Activated CD4-positive, alpha-beta memory T cell treated with anti-CD3 and anti-CD28 coated beads for 36 hours (primary cell): ENCODE measurements around the gene EFCAB12. TPM values are rescaled to one million over a fixed set of nuclear protein-coding genes. Genes with fewer than 3 reads are reported as not detected.

Experiments used
- CTCF ChIA-PET: fragments of 350-600 bp; sonication (Branson Sonifier 250); formaldehyde crosslinking; loops from one replicate; lab custom pipeline; 2021; ENCODE audit warnings: antibody characterized with exemption, inconsistent platforms; lab: Charles Lee
- POLR2A ChIA-PET: fragments of 350-600 bp; sonication (Branson Sonifier 250); formaldehyde crosslinking; loops from one replicate; lab custom pipeline; 2021; ENCODE audit warnings: antibody characterized with exemption; lab: Charles Lee
- DNase-seq: peaks from one replicate; pipeline ENCODE4 v3.0.0-alpha.2; 2020
- H3K27ac Mint-ChIP-seq: one replicate; pipeline ENCODE4 v1.8.0; 2021; ENCODE audit warnings: mixed read lengths
- H3K27me3 Mint-ChIP-seq: one replicate; pipeline ENCODE4 v1.8.0; 2021; ENCODE audit warnings: mixed read lengths
- H3K36me3 Mint-ChIP-seq: one replicate; pipeline ENCODE4 v1.8.0; 2021; ENCODE audit warnings: mixed read lengths
- H3K4me1 Mint-ChIP-seq: one replicate; pipeline ENCODE4 v1.8.0; 2021; ENCODE audit warnings: low read depth, mixed read lengths
- H3K4me3 Mint-ChIP-seq: one replicate; pipeline ENCODE4 v1.8.0; 2021; ENCODE audit warnings: mild to moderate bottlenecking, mixed read lengths
- H3K9me3 Mint-ChIP-seq: one replicate; pipeline ENCODE4 v1.8.0; 2021; ENCODE audit warnings: mixed read lengths
- intact Hi-C: fragments of 100-400 bp; cut with micrococcal nuclease; formaldehyde crosslinking; loops from one replicate; pipeline ENCODE4 v1.15.1; 2023
- total RNA-seq, 2 experiments: library from RNA; stranded (reverse); gene quantifications; one replicate each; pipeline ENCODE4 v1.2.3, GENCODE V29; 2021

Gene EFCAB12
- total RNA-seq, 2 experiments from 2014 or later, result 0.31 to 0.45 TPM

DNA sequence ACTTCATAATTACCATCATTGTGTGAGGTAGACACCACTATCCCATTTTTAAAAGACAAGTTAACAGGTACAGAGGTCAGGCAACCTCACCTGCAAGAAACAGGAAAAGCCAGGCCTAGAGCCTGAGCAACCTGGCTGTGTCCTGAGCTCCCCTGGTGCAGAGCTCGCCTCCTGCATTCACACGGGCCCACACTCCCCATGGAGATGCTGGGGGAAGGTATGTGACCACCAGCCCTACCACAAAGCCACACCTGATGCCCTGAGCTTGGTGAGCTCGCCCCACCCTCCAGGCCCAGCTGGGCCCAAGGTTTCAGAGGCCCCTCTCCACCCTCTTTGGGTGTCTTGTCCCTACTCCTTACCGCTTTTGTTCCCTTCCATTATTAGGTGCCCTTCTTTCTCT lies 1.2 kb upstream of the EFCAB12 start:
- DNase-seq, result no peak
- POLR2A ChIA-PET, result interaction anchor here (1.3 to 4.1 kb wide), 2 partner anchors 10 to 192 kb away, joined by 4 to 30 read pairs; partner anchors contain the start of genes IFT122 and MBD4
- CTCF ChIA-PET, result no interaction called here
- peak overlapping the region; percentile 72 for H3K27ac Mint-ChIP-seq
- intact Hi-C loops, result no loop called here
- H3K27me3 Mint-ChIP-seq, result no peaks in the 10 kb centered on the region
- H3K4me1 Mint-ChIP-seq, result peaks cover 33% of the 10 kb centered on the region
- no peaks in the 10 kb centered on the region for H3K9me3 Mint-ChIP-seq
- H3K4me3 Mint-ChIP-seq, result no peak overlapping the region
- H3K36me3 Mint-ChIP-seq, result peaks cover 25% of the 10 kb centered on the region

DNA sequence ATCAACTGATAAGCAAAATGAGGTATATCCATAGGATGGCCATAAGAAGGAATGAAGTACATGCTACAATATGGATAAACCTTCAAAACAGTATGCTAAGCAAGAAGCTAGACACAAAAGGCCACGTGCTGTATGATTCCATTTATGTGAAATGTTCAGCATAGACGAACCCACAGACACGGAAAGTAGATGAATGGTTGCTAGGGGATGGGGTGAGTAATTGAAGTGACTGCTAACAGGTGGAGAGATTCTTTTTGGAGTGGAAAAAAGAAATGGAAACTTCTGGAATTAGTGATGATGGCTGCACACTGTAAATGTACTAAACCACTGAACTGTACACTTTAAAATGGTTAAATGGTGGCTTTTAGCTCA lies 630 bp upstream of the EFCAB12 start:
- Mint-ChIP-seq H3K27me3 (no peaks in the 10 kb centered on the region), H3K36me3 (peaks cover 21% of the 10 kb centered on the region), H3K4me3 (no peak overlapping the region), H3K27ac (peak overlapping the region; percentile 72), H3K4me1 (peaks cover 35% of the 10 kb centered on the region), H3K9me3 (no peaks in the 10 kb centered on the region)
- intact Hi-C loops, result no loop called here
- POLR2A ChIA-PET, result interaction anchor here (1.3 to 4.1 kb wide), 2 partner anchors 11 to 191 kb away, joined by 4 to 30 read pairs; partner anchors contain the start of genes IFT122 and MBD4
- DNase-seq, result peak; percentile 18
- CTCF ChIA-PET, result no interaction called here

DNA sequence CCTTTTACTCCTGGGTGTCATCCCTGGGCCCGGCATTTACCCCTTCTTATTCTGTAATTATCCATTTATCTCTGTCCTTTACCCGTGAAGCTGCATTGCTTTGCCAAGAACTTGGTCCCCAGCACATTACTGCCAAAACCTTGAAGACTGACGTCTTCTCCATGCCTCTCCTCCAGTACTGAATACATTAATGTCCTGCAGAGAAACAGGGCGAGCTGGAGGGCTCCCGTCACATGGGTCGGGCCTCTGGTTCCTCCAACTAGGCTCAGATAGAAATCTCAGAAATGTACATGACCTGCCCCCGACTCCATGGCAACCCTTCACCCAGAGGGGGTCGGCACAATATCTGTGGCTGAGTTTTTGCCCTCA lies 445 bp downstream of the EFCAB12 start:
- intact Hi-C loops, result loop anchor here (1.0 kb wide), 2 partner anchors 12 to 29 kb away; partner anchors contain the start of gene IFT122

DNA sequence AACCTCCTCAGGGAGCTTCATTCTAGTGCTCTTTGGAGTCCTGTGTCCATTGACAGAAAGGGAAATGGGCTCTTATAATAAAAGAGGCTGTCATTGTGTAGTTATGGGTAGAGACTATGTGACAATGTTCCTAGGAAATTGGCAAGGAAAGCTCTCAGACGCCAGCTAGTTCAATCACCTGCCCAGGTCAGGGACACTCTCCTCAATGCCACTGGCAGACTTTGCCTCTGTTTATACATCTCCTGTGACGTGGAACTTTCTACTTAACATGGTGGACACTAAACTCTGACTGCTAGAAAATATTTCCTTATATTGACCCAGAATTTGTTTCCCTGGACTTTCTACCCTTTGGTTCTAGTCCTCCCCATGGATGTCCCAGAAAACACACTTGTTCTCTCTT lies 2.8 kb downstream of the EFCAB12 start:
- DNase-seq, result no peak

More for the DNA sequence above, 445 bp downstream of the EFCAB12 start:
- Mint-ChIP-seq H3K27ac (no peak overlapping the region), H3K4me1 (peaks cover 38% of the 10 kb centered on the region), H3K36me3 (peaks cover 16% of the 10 kb centered on the region), H3K4me3 (peak overlapping the region; percentile 59), H3K27me3 (no peaks in the 10 kb centered on the region), H3K9me3 (no peaks in the 10 kb centered on the region)
- no peak for DNase-seq
- ChIA-PET CTCF (interaction anchor here (1.2 to 1.4 kb wide), 2 partner anchors 12 to 28 kb away, joined by 3 to 4 read pairs; partner anchors contain the start of genes IFT122 and MBD4), POLR2A (interaction anchor here (4.1 kb wide), 1 partner anchor 12 kb away, joined by 30 read pairs; the partner anchor contains the start of genes IFT122 and MBD4)

DNA sequence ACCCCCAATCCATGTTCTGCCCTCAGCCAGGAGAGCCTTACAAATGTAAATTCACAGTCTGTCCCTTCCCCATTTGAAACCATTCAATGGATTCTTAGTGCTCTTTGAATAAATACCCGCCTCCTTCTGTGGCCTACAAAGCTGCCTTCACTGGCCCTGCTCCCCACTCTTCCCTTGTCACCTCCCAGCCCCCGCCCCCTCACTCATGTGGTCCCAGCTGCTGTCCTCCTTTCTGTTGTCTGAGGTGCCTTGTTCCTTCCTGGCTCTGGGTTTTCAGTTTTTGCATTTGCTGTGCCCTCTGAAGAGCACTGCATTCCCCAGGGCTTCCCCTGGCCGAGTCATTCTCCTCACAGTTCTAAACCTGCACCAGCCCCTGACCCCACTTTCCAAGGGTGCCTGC lies 3.2 kb downstream of the EFCAB12 start:
- no peak for DNase-seq
- ChIA-PET CTCF (interaction anchor here (1.3 kb wide), 1 partner anchor 26 kb away, joined by 3 read pairs; no protein-coding TSS in a partner anchor), POLR2A (interaction anchor here (1.1 kb wide), 1 partner anchor 15 kb away, joined by 3 read pairs; the partner anchor contains the start of genes IFT122 and MBD4)
- Mint-ChIP-seq H3K27me3 (no peaks in the 10 kb centered on the region), H3K4me1 (peaks cover 38% of the 10 kb centered on the region), H3K4me3 (no peak overlapping the region), H3K9me3 (no peaks in the 10 kb centered on the region), H3K36me3 (peaks cover 4% of the 10 kb centered on the region), H3K27ac (no peak overlapping the region)
- intact Hi-C loops, result no loop called here

More for the DNA sequence above, 2.8 kb downstream of the EFCAB12 start:
- Mint-ChIP-seq H3K36me3 (peaks cover 6% of the 10 kb centered on the region), H3K9me3 (no peaks in the 10 kb centered on the region), H3K4me3 (no peak overlapping the region), H3K4me1 (peaks cover 38% of the 10 kb centered on the region), H3K27me3 (no peaks in the 10 kb centered on the region), H3K27ac (no peak overlapping the region)
- POLR2A ChIA-PET, result interaction anchor here (1.1 kb wide), 1 partner anchor 14 kb away, joined by 3 read pairs; the partner anchor contains the start of genes IFT122 and MBD4
- intact Hi-C loops, result no loop called here
- CTCF ChIA-PET, result interaction anchor here (0.6 to 1.3 kb wide), 2 partner anchors 26 to 288 kb away, joined by 3 read pairs; no protein-coding TSS in a partner anchor

DNA sequence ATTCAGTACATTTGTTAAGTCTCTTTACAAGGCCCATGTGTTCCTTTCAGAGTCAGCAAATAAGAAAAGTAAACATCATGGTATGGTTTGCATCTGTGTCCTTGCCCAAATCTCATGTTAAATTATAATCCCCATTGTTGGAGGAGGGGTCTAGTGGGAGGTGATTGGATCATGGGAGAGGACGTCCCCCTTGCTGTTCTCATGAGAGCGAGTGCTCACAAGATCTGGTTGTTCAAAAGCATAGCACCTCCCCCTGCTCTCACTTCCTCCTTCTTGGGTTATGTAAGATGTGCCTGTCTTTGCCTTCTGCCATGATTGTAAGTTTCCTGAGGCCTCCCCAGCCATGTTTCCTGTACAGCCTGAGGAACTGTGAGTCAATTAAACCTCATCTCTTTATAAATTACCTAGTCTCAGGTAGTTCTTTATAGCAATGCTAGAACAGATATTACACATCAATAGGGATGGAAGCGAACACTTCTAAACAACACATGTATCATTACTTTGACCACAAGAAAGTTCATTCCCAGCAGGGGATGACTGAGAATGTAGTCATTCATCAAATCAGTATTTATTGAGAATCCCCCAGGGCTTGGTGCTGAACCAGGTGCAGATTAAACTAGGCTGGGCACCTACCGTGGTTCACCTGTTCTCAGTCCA lies 4.1 kb downstream of the EFCAB12 start:
- no peaks in the 10 kb centered on the region for H3K9me3 Mint-ChIP-seq
- peaks cover 36% of the 10 kb centered on the region for H3K4me1 Mint-ChIP-seq
- ChIA-PET CTCF (no interaction called here), POLR2A (no interaction called here)
- H3K36me3 Mint-ChIP-seq, result peaks cover 4% of the 10 kb centered on the region
- H3K27me3 Mint-ChIP-seq, result no peaks in the 10 kb centered on the region
- intact Hi-C loops, result no loop called here
- DNase-seq, result peak; percentile 28
- no peak overlapping the region for H3K27ac Mint-ChIP-seq
- H3K4me3 Mint-ChIP-seq, result no peak overlapping the region

DNA sequence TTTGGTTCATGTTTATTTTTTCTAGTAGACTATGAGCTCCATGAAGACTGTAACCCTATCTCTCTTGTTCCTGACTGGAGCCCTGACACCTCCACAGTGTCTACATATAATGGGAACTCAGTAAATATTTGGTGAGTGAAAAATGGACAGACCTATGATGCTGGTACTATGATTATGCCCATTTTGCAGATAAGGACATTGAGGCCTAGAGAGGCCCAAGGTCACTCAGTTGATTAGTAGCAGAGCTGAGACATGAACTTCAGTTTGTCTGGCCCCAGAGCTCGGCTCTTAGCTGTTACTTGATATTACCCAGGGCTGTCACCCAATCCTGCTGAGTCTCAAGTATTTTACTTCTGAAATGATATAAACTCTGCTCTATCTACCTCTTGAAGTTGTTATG lies 5.5 kb downstream of the EFCAB12 start:
- ChIA-PET POLR2A (interaction anchor here (0.6 kb wide), 1 partner anchor 16 kb away, joined by 3 read pairs; no protein-coding TSS in a partner anchor), CTCF (interaction anchor here (1.0 to 1.2 kb wide), 2 partner anchors 39 to 67 kb away, joined by 3 to 4 read pairs; no protein-coding TSS in a partner anchor)
- Mint-ChIP-seq H3K4me3 (no peak overlapping the region), H3K9me3 (no peaks in the 10 kb centered on the region), H3K27me3 (no peaks in the 10 kb centered on the region), H3K4me1 (peaks cover 22% of the 10 kb centered on the region), H3K27ac (no peak overlapping the region), H3K36me3 (no peaks in the 10 kb centered on the region)
- intact Hi-C loops, result no loop called here
- DNase-seq, result no peak

DNA sequence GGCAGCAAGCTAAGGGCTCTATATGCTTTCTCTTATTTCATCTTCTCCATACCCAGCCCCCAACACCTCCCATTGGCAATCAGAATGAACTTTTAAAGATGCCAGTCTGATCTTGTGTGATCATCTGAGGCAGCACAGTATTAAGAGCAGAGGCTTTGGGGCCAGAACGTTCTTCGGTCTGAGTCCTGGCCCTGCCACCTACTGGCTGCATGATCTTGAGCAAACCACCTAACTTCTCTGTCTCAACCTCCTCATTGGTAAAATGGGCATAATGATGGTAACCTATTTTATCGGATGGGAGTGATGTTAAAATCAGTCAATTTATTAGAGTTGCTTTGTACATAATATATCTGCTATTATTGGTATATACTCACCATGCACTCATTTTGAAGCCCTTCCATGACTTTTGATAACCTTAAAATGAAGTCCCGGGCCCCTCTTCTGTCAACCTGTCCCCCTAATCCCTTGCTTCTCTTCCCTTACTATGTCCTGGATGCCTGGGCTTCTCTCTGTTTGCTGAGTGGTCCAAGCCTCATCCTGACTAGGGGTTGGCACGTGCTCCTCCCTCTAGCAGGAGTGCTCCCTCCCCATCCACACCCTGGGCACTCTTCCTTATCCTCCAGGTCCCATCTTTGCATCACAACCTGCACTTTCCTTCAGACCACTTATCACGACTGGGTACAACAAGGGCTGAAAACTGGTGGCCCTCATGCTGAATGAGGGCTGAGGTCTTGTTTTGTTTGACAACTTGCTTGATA lies 6.3 kb downstream of the EFCAB12 start:
- Mint-ChIP-seq H3K4me3 (no peak overlapping the region), H3K27ac (no peak overlapping the region), H3K9me3 (no peaks in the 10 kb centered on the region), H3K27me3 (no peaks in the 10 kb centered on the region), H3K36me3 (no peaks in the 10 kb centered on the region), H3K4me1 (peaks cover 18% of the 10 kb centered on the region)
- ChIA-PET POLR2A (interaction anchor here (0.6 kb wide), 1 partner anchor 17 kb away, joined by 3 read pairs; no protein-coding TSS in a partner anchor), CTCF (interaction anchor here (1.0 to 1.8 kb wide), 3 partner anchors 22 to 68 kb away, joined by 3 to 5 read pairs (median 4); no protein-coding TSS in a partner anchor)
- no peak for DNase-seq
- intact Hi-C loops, result no loop called here

DNA sequence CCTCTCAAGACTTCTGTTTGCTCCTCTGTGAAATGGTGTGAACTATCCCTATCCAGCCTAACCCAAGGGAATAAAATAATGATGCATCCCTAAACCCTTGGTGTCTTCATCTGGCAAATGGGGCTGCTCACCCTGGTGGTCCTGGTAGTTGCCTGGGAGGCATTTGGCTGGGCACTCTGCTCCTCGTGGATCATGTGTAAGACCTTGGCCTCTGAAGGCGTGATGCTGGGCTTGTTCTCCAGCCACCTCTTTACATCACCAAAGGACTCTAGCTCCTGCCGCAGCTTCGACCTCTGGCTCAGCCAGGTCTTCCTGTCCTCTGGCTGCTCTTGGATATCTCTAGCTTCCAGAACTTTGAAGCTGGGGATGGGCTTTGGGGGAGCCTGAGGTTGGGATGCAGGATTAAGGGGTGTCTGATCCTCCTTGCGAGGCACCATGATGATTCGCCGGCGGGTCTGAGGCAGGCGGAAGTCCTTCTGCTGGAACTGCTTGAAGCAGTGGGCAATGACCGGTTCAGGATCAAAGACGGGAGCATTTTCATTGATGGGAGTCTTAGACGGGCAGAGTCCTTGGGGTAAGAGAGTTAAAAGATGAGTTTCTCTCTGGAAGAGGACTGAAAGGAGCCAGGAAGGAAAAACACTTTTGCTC lies 7.1 kb downstream of the EFCAB12 start:
- no peaks in the 10 kb centered on the region for H3K27me3 Mint-ChIP-seq
- H3K9me3 Mint-ChIP-seq, result no peaks in the 10 kb centered on the region
- ChIA-PET CTCF (interaction anchor here (1.8 kb wide), 1 partner anchor 21 kb away, joined by 5 read pairs; no protein-coding TSS in a partner anchor), POLR2A (no interaction called here)
- DNase-seq, result no peak
- H3K4me3 Mint-ChIP-seq, result no peak overlapping the region
- intact Hi-C loops, result no loop called here
- H3K27ac Mint-ChIP-seq, result no peak overlapping the region
- H3K36me3 Mint-ChIP-seq, result no peaks in the 10 kb centered on the region
- peaks cover 18% of the 10 kb centered on the region for H3K4me1 Mint-ChIP-seq

DNA sequence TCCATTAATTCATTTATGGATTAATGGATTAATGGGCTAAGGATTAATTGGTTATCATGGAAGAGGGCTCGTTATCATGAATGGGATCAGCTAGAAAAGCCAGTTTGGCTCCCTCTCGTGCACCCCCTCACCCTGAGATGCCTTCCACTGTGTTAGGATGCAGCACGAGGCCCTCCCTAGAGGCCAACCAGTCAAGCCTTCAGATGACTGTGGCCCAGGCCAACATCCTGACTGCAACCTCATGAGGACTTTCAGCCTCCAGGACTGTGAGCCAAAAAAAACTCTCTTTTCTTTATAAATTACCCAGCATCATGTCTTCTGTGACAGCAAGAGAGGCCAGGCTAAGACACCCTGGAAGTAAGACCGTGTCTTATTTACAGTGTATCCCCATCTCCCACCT lies 9.0 kb downstream of the EFCAB12 start:
- H3K27ac Mint-ChIP-seq, result no peak overlapping the region
- H3K4me1 Mint-ChIP-seq, result peaks cover 10% of the 10 kb centered on the region
- no peak overlapping the region for H3K4me3 Mint-ChIP-seq
- no peaks in the 10 kb centered on the region for H3K9me3 Mint-ChIP-seq
- intact Hi-C loops, result no loop called here
- CTCF ChIA-PET, result no interaction called here
- H3K27me3 Mint-ChIP-seq, result no peaks in the 10 kb centered on the region
- H3K36me3 Mint-ChIP-seq, result no peaks in the 10 kb centered on the region
- POLR2A ChIA-PET, result no interaction called here
- no peak for DNase-seq

DNA sequence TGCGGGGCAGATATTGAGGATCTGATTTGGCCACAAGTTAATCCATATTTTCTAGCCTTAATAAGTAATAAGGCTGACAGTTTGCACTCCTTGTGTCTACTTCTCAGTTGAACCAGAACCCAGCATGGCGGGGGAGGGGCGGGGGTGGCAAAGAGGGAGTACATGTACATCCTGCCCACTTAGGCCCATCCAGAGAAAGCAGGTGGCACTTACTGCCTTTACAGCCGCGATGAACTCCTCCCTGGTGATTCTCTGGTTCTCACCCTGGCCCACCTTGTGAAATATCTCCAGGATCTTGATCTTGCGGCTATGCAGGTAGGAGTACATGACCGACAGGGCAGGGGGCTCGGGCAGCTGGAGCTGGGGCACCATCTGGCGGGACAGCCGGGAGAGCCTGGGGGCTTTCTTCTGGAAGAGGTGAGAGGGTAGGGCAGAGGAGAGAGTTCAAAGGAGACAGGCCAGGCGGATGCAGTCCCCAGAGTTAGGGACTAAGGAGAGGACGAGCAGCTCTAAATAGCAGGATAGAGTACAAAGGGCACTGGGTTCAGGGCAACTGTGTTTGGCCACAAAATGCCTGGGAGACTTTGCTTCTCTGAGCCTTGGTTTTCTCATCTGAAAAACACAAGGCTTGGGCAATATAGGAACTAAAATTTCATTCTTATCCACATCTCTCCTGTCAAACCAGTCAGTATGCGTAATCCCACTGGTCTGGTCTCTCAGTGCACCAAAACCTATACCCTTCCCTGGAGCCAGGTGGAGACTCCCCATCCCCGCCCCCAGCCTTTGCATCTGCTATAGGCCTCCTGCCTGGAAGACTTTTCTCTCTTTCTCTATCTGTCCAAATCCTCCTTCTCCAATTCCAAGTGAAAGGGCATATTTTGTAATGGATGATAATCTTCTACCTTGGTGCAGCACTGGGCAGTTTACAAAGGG lies 10.1 kb downstream of the EFCAB12 start:
- ChIA-PET POLR2A (no interaction called here), CTCF (no interaction called here)
- no peak for DNase-seq
- intact Hi-C loops, result no loop called here
- Mint-ChIP-seq H3K4me3 (no peak overlapping the region), H3K4me1 (no peaks in the 10 kb centered on the region), H3K27ac (no peak overlapping the region), H3K36me3 (no peaks in the 10 kb centered on the region), H3K9me3 (no peaks in the 10 kb centered on the region), H3K27me3 (no peaks in the 10 kb centered on the region)
